HG03565 (cell line): Measurements from ENCODE around the gene SNAPC5.
"Not testable (repeated sequence)": the region's sequence is repeated elsewhere in the genome, so short reads cannot be mapped to it uniquely, and the experiment has no call there.

ENCODE experiments used
- ATAC-seq: cut with Tn5 transposase; IDR thresholded peaks from one replicate; pipeline ENCODE4 v1.9.1; 2021; ENCODE audit warnings: mild to moderate bottlenecking, moderate library complexity; ENCODE audit not compliant: unreplicated experiment

The SNAPC5 gene

GRCh38 chr15:66497502-66498455 is at the start of gene SNAPC5:
Gene SNAPC5 (minus strand): TSS chr15:66497762. CDS start chr15:66497731, 31 bp downstream.
- ATAC-seq, result peak; percentile 81

- ATAC-seq, result no peak
These were observed 47.7 kb upstream of the SNAPC5 start for GRCh38 chr15:66545255-66545654.

- no peak for ATAC-seq
These were observed 45.3 kb upstream of the SNAPC5 start for GRCh38 chr15:66542896-66543295.

GRCh38 chr15:66535056-66535455 is 37.5 kb upstream of the SNAPC5 start:
- no peak for ATAC-seq

GRCh38 chr15:66524838-66525237 is 27.3 kb upstream of the SNAPC5 start:
- ATAC-seq, result no peak

DNA sequence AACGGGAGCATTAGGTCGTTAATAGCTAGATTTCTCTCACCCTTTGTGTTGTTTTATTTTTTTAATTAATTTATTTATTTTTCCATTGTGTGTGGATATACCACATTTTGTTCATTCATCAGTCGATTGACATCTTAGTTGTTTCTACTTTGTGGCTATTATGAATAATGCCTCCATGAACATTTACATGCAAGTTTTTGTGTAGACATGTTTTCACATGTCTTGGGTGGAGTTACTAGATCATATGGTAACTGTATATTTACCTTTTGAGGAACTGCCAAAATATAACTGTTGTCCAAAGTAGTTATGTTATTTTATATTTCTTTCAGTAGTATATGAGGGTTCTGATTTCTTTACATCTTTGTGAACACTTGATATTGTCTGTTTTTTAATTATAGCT is 26.4 kb upstream of the SNAPC5 start:
- ATAC-seq, result no peak

- no peak for ATAC-seq
These were observed 18.4 kb upstream of the SNAPC5 start for GRCh38 chr15:66515901-66516322.

- no peak for ATAC-seq
These were observed 17.0 kb upstream of the SNAPC5 start for GRCh38 chr15:66514586-66514985.

- no peak for ATAC-seq
These were observed 10.8 kb upstream of the SNAPC5 start for GRCh38 chr15:66508293-66508883.

DNA sequence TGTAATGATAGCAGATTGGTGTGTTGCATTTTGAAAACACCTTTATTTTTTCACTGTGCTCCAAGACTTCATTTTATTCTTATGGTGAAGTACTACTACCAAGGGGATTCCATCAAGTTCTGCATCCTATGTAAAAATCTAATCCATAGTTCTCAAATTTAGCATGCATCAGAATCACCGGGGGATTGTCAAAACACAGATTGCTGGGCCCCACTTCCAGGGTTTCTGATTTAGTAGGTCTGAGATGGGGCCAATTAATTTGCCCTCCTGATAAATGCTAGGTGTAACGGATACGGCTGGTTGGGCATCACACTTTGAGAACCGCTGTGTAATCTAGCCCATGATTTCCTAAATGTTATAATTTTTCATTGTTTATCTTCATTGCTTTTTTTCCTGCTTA is 8.3 kb upstream of the SNAPC5 start:
- no peak for ATAC-seq

GRCh38 chr15:66505430-66505811 is 7.9 kb upstream of the SNAPC5 start:
- ATAC-seq, result no peak

DNA sequence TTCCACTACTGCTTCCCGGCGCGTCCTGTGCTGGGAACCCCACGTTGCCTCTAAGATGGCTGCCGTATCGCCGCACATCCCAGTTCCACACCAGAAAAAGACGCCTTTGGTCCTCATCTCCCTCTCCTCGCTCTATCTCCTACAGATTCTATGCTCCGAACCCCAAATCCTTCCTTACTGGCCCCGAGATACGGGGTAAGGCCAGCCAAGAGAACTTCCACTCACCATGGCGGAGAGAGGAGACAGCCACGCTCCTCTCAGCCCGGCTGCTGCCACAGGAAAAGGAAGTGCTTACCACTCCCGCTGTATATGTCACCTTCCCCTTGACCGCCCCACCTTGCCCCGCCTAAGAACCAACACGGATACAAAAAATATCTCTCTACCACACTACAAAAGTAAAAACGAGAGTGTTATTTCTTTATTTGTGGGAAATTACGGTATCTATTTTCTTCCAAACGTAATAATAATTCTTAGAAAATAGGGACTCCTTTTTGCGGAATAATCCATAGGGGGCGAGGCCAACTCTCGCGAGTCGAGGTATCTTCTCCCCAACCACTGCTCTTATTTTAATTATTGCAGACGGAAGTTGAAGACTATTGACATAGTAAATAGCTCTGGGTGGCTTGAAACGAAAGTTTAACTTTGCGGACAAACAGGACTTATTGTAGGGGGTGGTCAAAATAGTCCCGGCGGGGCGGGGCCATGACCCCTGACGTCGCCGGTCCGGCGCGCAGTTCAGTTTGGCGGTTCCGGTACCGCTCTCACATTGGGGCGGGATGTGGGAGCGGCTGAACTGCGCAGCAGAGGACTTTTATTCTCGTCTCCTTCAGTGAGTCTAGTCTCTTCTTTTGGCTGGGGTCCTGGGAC is 7.2 kb upstream of the SNAPC5 start, which contains the start of the genes RPL4 and ZWILCH:
Gene RPL4, minus strand, starts transcription at position 293 of the 867 bp plus-strand sequence. Its CDS starts 65 bp downstream, at position 228.
Gene ZWILCH, plus strand, starts transcription at position 764 of the 867 bp plus-strand sequence. Its CDS starts 13 bp downstream, at position 777.
- ATAC-seq, result peak; percentile 59

- ATAC-seq, result no peak
These were observed 6.4 kb upstream of the SNAPC5 start for GRCh38 chr15:66503780-66504562.

- not testable (repeated sequence) for ATAC-seq
These were observed 5.6 kb upstream of the SNAPC5 start for GRCh38 chr15:66503041-66503648.

- no peak for ATAC-seq
These were observed 4.9 kb upstream of the SNAPC5 start for GRCh38 chr15:66502491-66502890.

GRCh38 chr15:66500346-66500745 is 2.8 kb upstream of the SNAPC5 start:
- not testable (repeated sequence) for ATAC-seq

GRCh38 chr15:66498501-66499386 is 1.2 kb upstream of the SNAPC5 start:
- no peak for ATAC-seq

GRCh38 chr15:66496951-66497501 is 536 bp downstream of the SNAPC5 start:
- no peak for ATAC-seq
